ENCODE measurements around the gene CAPG. TPM values are rescaled to one million over a fixed set of nuclear protein-coding genes. Genes with fewer than 3 reads are reported as not detected.
"Not testable (repeated sequence)": the region's sequence is repeated elsewhere in the genome, so short reads cannot be mapped to it uniquely, and the experiment has no call there.

The CAPG gene
- polyA plus RNA-seq, 1 donor (not counting 4 experiments of a cell fraction or from before 2014, with no cell fraction given) = 466 TPM

- dilution Hi-C loops (cut with MboI; ENCODE audit: extremely low pct_ligation_motif_present, low sequenced_read_pairs) = no loop called here
- Histone ChIP-seq H2AFZ (ENCODE audit: control insufficient read depth, low read length) (no peak overlapping the region), H3K27me3 (ENCODE audit: control insufficient read depth, extremely low read depth, insufficient read depth, low read length) (no peaks in the 10 kb centered on the region), H3K4me1 (ENCODE audit: control insufficient read depth, extremely low read depth, insufficient read depth, low read length) (peaks cover 18% of the 10 kb centered on the region), H3K9ac (ENCODE audit: control insufficient read depth, extremely low read depth, insufficient read depth, low read length) (no peak overlapping the region), H3K9me3 (ENCODE audit: control insufficient read depth, low read depth, low read length) (no peaks in the 10 kb centered on the region), H3K9me1 (ENCODE audit: control insufficient read depth, extremely low read depth, insufficient read depth, low read length) (no peaks in the 10 kb centered on the region), H3K4me3 (ENCODE audit: control insufficient read depth in 2 of 3, extremely low read depth in 1 of 3, insufficient read depth in 2 of 3, low read depth in 1 of 3, low read length in 3 of 3) (no peak overlapping the region), H3K36me3 (ENCODE audit: control insufficient read depth in 2 of 2, extremely low read depth in 1 of 2, insufficient read depth in 2 of 2, low read length in 2 of 2) (no peaks in the 10 kb centered on the region), H4K20me1 (ENCODE audit: control insufficient read depth, extremely low read depth, insufficient read depth, low read length) (no peaks in the 10 kb centered on the region), H3K79me2 (ENCODE audit: control insufficient read depth, insufficient read depth, low read length) (no peaks in the 10 kb centered on the region), H3K4me2 (ENCODE audit: control insufficient read depth, extremely low read depth, insufficient read depth, low read depth, low read length) (no peak overlapping the region), H3K27ac (ENCODE audit: control insufficient read depth, insufficient read depth, low read length) (no peak overlapping the region)
- TF ChIP-seq CTCF (optimal IDR thresholded peaks at IDR 0.05 in 1 of 3, IDR thresholded peaks at IDR 0.05 in 1 of 3, conservative IDR thresholded peaks at IDR 0.05 in 1 of 3; ENCODE audit: extremely low read depth in 1 of 3, insufficient read depth in 2 of 3, low read length in 3 of 3) (no peak), EZH2 (IDR thresholded peaks at IDR 0.05; ENCODE audit: low read length) (no peak)
- no peak for DNase-seq (ENCODE audit: low read depth, low spot score)
- FAIRE-seq = no peak
Measured at GRCh38 chr2:85439986-85440385, 29.8 kb upstream of the CAPG start.

GRCh38 chr2:85439569-85439968 is 29.4 kb upstream of the CAPG start:
- not testable (repeated sequence) for H4K20me1 ChIP-seq (ENCODE audit: control insufficient read depth, extremely low read depth, insufficient read depth, low read length)
- H3K4me1 ChIP-seq (ENCODE audit: control insufficient read depth, extremely low read depth, insufficient read depth, low read length) = peaks cover 13% of the 10 kb centered on the region

GRCh38 chr2:85439025-85439472 is 28.9 kb upstream of the CAPG start:
- H4K20me1 ChIP-seq (ENCODE audit: control insufficient read depth, extremely low read depth, insufficient read depth, low read length) = no peaks in the 10 kb centered on the region
- H3K4me2 ChIP-seq (ENCODE audit: control insufficient read depth, extremely low read depth, insufficient read depth, low read depth, low read length) = no peak overlapping the region
- peaks cover 15% of the 10 kb centered on the region for H3K4me1 ChIP-seq (ENCODE audit: control insufficient read depth, extremely low read depth, insufficient read depth, low read length)
- no peaks in the 10 kb centered on the region for H3K36me3 ChIP-seq (ENCODE audit: control insufficient read depth in 2 of 2, extremely low read depth in 1 of 2, insufficient read depth in 2 of 2, low read length in 2 of 2)
- DNase-seq (ENCODE audit: low read depth, low spot score) = no peak
- H3K4me3 ChIP-seq (ENCODE audit: control insufficient read depth in 2 of 3, extremely low read depth in 1 of 3, insufficient read depth in 2 of 3, low read depth in 1 of 3, low read length in 3 of 3) = no peak overlapping the region
- H3K9me1 ChIP-seq (ENCODE audit: control insufficient read depth, extremely low read depth, insufficient read depth, low read length) = no peaks in the 10 kb centered on the region
- FAIRE-seq = no peak
- H3K79me2 ChIP-seq (ENCODE audit: control insufficient read depth, insufficient read depth, low read length) = no peaks in the 10 kb centered on the region
- H3K27ac ChIP-seq (ENCODE audit: control insufficient read depth, insufficient read depth, low read length) = no peak overlapping the region
- TF ChIP-seq EZH2 (IDR thresholded peaks at IDR 0.05; ENCODE audit: low read length) (no peak), CTCF (optimal IDR thresholded peaks at IDR 0.05 in 1 of 3, IDR thresholded peaks at IDR 0.05 in 1 of 3, conservative IDR thresholded peaks at IDR 0.05 in 1 of 3; ENCODE audit: extremely low read depth in 1 of 3, insufficient read depth in 2 of 3, low read length in 3 of 3) (no peak)
- H3K9me3 ChIP-seq (ENCODE audit: control insufficient read depth, low read depth, low read length) = no peaks in the 10 kb centered on the region
- H3K9ac ChIP-seq (ENCODE audit: control insufficient read depth, extremely low read depth, insufficient read depth, low read length) = no peak overlapping the region
- H3K27me3 ChIP-seq (ENCODE audit: control insufficient read depth, extremely low read depth, insufficient read depth, low read length) = no peaks in the 10 kb centered on the region
- dilution Hi-C loops (cut with MboI; ENCODE audit: extremely low pct_ligation_motif_present, low sequenced_read_pairs) = no loop called here
- H2AFZ ChIP-seq (ENCODE audit: control insufficient read depth, low read length) = no peak overlapping the region

More at GRCh38 chr2:85439569-85439968, 29.4 kb upstream of the CAPG start:
- dilution Hi-C loops (cut with MboI; ENCODE audit: extremely low pct_ligation_motif_present, low sequenced_read_pairs); H2AFZ ChIP-seq (ENCODE audit: control insufficient read depth, low read length); H3K9ac ChIP-seq (ENCODE audit: control insufficient read depth, extremely low read depth, insufficient read depth, low read length); H3K9me3 ChIP-seq (ENCODE audit: control insufficient read depth, low read depth, low read length); H3K4me2 ChIP-seq (ENCODE audit: control insufficient read depth, extremely low read depth, insufficient read depth, low read depth, low read length); DNase-seq (ENCODE audit: low read depth, low spot score); H3K4me3 ChIP-seq (ENCODE audit: control insufficient read depth in 2 of 3, extremely low read depth in 1 of 3, insufficient read depth in 2 of 3, low read depth in 1 of 3, low read length in 3 of 3); FAIRE-seq; H3K9me1 ChIP-seq (ENCODE audit: control insufficient read depth, extremely low read depth, insufficient read depth, low read length); H3K36me3 ChIP-seq (ENCODE audit: control insufficient read depth in 2 of 2, extremely low read depth in 1 of 2, insufficient read depth in 2 of 2, low read length in 2 of 2); H3K79me2 ChIP-seq (ENCODE audit: control insufficient read depth, insufficient read depth, low read length); H3K27me3 ChIP-seq (ENCODE audit: control insufficient read depth, extremely low read depth, insufficient read depth, low read length); H3K27ac ChIP-seq (ENCODE audit: control insufficient read depth, insufficient read depth, low read length): not testable (repeated sequence)

Measured in keratinocyte (primary cell).